ENCODE results near the gene LSM14B.

- TF ChIP-seq, protein P1, sequence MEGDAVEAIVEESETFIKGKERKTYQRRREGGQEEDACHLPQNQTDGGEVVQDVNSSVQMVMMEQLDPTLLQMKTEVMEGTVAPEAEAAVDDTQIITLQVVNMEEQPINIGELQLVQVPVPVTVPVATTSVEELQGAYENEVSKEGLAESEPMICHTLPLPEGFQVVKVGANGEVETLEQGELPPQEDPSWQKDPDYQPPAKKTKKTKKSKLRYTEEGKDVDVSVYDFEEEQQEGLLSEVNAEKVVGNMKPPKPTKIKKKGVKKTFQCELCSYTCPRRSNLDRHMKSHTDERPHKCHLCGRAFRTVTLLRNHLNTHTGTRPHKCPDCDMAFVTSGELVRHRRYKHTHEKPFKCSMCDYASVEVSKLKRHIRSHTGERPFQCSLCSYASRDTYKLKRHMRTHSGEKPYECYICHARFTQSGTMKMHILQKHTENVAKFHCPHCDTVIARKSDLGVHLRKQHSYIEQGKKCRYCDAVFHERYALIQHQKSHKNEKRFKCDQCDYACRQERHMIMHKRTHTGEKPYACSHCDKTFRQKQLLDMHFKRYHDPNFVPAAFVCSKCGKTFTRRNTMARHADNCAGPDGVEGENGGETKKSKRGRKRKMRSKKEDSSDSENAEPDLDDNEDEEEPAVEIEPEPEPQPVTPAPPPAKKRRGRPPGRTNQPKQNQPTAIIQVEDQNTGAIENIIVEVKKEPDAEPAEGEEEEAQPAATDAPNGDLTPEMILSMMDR (IDR thresholded peaks at IDR 0.05 in 4 of 5, conservative IDR thresholded peaks at IDR 0.05 in 1 of 5) = no peak
- TF ChIP-seq POLR2A (IDR thresholded peaks at IDR 0.05) = no peak
Measured at GRCh38 chr20:62170536-62170935, 48.3 kb downstream of the LSM14B start.
